ENCODE measurements around the gene MPEG1.

The MPEG1 gene

DNA sequence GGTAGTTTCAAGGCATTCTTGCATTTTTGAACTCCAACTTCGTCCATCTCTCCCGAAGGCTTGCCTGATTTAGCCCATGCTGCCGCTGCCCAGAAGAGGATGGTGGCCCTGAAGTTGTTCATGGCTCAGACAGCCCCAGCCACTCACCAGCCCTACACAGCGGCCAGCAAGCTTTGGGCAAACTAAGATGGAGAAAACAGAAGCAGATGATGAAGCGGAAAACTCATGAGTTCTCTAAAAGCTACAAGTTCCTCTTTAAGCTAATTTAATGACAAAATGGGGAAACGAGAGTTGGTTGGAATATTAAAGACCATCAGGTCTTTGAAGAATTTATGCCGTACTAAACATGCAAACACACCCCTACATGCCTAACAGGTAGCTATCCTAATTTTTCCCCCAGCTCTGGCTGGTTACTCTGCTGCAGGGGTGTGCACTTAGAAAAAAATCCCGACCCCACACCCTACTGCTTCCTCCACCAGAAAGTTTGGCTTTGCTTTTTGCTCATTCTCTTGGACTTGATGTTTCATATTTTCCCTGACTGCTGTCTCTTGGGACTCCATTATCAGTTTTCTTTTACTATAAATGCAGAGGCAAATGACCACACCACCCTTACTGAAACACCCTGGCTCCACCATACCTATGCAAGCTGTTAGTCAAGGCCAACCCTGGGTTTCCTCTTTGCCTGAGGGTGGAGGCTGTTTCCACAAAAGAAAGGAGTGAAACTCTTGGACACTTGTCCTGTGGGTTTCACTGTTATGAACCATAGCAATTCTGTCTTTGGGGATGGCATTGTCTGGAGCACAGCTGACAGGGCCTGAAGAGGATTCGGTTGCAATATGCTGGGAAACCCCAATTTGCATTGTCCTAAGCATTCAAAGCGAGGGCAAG, at the start of gene MPEG1:
MPEG1 (minus strand) TSS at position 184 of the 888 bp plus-strand sequence; CDS start at position 122, 62 bp downstream.
- DNase-seq: no peak

- DNase-seq: peak; percentile 26
These were observed 49.6 kb upstream of the MPEG1 start for GRCh38 chr11:59262177-59262818.

- DNase-seq: peak; percentile 77
These were observed 48.4 kb upstream of the MPEG1 start for GRCh38 chr11:59261150-59261549.

GRCh38 chr11:59259867-59260475, 47.2 kb upstream of the MPEG1 start:
- no peak for DNase-seq

- DNase-seq: no peak
These were observed 46.3 kb upstream of the MPEG1 start for GRCh38 chr11:59259047-59259446.

DNA sequence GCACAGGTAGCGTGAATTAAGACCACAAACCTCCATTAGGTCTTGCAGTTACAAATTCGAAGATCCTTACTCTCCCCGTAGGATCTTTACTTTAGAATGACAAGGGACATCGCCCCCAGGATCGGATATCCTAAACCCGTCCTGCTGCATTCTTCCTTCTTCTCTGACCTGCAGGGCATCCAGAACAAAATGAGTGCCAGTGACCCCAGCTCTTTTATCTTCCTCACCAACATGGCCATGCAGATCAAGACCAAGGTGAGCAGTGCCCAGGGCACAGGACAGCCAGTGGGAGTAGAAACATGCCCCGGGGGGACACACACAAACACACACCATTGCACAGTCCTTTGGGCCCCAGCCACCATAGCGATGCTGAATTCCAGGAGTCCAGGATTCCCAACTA, 42.6 kb upstream of the MPEG1 start:
- DNase-seq: no peak

- no peak for DNase-seq
These were observed 41.6 kb upstream of the MPEG1 start for GRCh38 chr11:59254286-59254685.

- DNase-seq: no peak
These were observed 40.3 kb upstream of the MPEG1 start for GRCh38 chr11:59253001-59253400.

GRCh38 chr11:59249535-59249934, 36.8 kb upstream of the MPEG1 start:
- DNase-seq: no peak

DNA sequence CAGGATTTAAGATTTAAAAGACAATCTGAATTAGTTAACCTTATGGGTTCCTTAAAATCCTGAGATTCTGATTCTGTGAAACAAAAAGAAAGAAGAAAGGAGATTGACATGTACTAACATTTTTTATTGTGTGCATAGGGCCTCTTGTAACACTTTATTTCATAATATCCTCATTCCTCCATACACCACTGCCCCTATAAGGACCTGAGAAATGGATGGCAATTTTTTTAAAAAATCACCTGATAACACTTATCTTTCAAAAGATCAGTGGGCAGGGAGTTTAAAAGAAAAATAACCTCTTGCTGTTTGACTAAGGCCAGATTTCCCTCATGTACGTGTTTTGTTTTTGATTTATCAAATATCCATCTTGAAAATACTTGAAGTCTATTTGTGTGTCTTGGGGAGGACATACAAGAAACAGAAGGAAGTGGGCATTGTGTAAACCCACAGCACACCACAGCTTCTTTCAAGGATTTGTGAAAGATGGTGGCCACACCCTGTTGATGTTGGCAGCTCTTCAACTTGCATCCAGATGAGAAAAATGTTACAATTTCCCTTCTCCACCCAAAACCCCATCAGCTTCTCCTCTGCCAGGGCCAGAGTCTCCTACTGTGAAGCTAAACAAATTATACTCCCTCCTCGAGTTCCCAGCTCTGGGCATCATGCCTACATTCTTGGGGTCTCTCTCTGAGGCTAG, 35.0 kb upstream of the MPEG1 start:
- peak; percentile 52 for DNase-seq

DNA sequence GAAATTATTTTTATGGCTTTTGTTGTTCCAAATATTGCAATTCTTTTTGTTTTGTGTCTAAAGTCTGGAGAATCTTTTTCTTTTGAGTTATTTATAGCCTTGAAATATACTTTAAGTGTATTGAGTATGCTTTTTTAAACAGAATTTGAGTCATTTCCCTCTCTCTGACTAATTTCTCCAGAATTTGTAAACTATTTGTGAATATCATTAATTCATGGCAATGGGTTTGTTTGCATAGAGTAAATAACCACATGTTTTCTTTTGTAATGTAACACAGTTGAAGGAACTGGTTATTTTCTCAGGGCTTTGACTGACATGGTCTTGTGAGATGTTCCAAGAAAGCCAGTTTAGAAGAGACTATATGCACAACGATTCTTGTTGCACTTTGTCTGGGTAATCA, 30.9 kb upstream of the MPEG1 start:
- no peak for DNase-seq

GRCh38 chr11:59240322-59240721, 27.6 kb upstream of the MPEG1 start:
- no peak for DNase-seq

- DNase-seq: no peak
These were observed 13.7 kb upstream of the MPEG1 start for GRCh38 chr11:59226396-59226795.

- DNase-seq: no peak
These were observed 12.3 kb upstream of the MPEG1 start for GRCh38 chr11:59225017-59225416.

- DNase-seq: no peak
These were observed 11.7 kb upstream of the MPEG1 start for GRCh38 chr11:59224351-59224928.

DNA sequence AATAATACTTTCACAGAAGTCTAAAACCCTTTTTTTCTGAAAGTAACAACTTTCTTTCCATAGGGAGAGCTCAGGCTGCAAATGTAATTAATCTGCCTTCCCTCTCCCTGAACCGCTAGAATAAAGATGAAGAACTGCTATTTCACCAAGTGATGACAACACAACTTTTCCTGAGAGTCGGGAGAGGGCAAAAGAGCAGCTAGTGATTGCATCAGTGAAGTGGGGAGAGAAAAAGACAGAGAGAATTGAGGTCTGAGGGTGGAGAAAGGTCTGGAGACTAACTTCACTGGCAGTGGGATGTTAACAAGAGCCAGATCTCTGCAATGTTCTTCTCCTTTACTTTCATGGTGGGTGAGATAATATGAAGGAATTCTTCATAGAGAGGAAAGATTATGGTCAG, 10.9 kb upstream of the MPEG1 start:
- no peak for DNase-seq

- no peak for DNase-seq
These were observed 10.4 kb upstream of the MPEG1 start for GRCh38 chr11:59223177-59223576.

- DNase-seq: no peak
These were observed 9.8 kb upstream of the MPEG1 start for GRCh38 chr11:59222464-59223060.

DNA sequence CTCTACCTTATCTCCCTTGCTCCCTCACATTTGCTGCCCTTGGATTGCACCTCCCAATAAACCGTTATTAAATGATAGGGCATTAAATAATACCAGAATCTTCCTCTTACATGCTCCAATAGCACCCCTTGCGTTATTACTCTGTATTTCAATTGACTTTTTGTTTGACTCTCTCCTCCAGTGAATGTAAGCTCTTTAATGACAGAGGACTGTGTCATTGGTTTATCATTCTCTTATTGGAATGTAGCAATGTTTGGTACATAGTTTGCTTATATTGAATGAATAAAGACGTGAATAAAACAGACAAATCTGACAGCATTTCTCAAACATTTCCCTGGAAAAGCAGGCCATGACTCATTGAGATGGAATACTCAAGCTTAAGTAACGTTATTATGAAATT, 8.7 kb upstream of the MPEG1 start:
- no peak for DNase-seq

- DNase-seq: no peak
These were observed 7.1 kb upstream of the MPEG1 start for GRCh38 chr11:59219836-59220235.

DNA sequence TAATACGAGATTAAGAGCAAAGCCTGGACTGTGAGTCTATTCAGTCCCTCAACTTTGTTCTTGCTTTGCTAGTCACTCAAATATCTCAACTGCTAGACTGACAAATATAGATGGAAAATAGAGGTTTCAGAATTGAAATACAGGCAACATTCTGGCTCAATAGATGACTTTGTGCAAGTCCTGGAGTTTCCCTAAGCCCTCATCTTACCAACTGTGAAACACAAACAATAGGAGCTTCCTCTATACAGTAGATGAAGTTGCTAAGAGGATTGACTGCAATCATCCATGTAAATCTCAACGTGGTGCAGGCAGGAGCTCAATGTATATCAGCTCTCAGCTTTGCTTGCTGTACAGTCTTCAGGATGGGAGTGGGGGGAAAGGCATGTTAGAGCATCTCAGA, 6.2 kb upstream of the MPEG1 start:
- no peak for DNase-seq

GRCh38 chr11:59218319-59218718, 5.6 kb upstream of the MPEG1 start:
- no peak for DNase-seq
